ENCODE data around the gene LEKR1.
"Not testable (repeated sequence)": the region's sequence is repeated elsewhere in the genome, so short reads cannot be mapped to it uniquely, and the experiment has no call there.

The LEKR1 gene

GRCh38 chr3:156802821-156803606 is 23.1 kb upstream of the LEKR1 start:
- no peak overlapping the region for H3K4me3 ChIP-seq (ENCODE audit: low read length)
- DNase-seq (ENCODE audit: low read depth, low spot score): no peak

- H3K4me3 ChIP-seq (ENCODE audit: low read length): no peak overlapping the region
- no peak for DNase-seq (ENCODE audit: low read depth, low spot score)
These were observed 22.0 kb upstream of the LEKR1 start for GRCh38 chr3:156803952-156804741.

- no peak for DNase-seq (ENCODE audit: low read depth, low spot score)
- H3K4me3 ChIP-seq (ENCODE audit: low read length): no peak overlapping the region
These were observed 19.5 kb upstream of the LEKR1 start for GRCh38 chr3:156806698-156807097.

DNA sequence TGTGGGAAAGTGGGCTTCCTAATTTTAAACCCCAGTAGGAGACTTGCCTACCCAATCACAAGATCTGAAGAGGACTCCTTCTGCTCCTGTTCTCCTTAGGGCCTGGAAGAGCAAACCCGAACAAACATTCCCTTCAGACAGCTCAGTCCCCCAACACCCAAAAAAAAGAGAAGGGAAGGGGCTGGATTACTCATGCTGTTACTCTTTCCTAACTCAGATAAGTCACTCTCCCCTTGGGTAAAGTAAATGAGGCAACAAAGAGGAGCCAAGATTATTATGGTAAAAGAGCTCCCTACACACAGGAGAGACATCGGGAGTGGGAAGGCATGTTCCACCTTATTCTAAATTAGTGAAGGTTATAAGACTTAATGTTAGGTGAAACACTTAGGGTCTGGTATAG is 18.1 kb upstream of the LEKR1 start:
- H3K4me3 ChIP-seq (ENCODE audit: low read length): no peak overlapping the region
- no peak for DNase-seq (ENCODE audit: low read depth, low spot score)

DNA sequence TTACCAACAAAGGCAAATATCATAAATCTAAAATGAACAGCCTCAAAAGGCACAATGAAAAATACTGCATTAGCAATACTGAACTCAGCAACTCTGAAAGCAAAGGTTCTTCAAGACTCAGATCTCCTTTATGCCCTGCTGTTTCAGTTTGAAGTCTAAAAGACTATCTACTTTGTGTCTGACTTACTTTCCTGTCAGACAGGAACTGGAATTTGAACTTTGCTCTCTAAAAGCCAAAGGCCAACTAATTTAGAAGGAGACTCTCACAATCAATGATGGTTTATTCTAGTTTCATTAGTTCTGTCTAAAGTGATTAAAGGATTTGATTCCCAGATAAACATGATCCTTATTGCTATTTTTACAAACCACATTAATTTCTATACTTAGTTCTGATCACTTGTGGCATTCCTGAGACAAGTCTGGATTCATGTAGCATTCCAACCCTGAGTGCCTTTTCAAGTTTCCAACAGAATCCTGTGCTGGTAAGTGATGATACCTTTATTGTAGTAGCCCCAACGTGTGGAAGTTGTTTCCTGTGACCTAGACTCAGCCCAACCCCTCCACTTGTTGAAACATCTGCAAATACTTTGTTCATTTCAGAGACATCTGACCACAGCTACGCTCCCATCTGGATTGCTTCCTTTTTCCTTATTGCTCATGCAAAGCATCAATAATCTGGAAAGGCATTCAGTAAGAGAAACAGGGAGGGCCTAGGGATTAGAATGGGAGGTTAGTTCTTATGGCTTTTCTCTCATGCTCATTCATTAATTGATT is 14.9 kb upstream of the LEKR1 start:
- no peak for DNase-seq (ENCODE audit: low read depth, low spot score)
- H3K4me3 ChIP-seq (ENCODE audit: low read length): no peak overlapping the region

- DNase-seq (ENCODE audit: low read depth, low spot score): no peak
- H3K4me3 ChIP-seq (ENCODE audit: low read length): no peak overlapping the region
These were observed 13.4 kb upstream of the LEKR1 start for GRCh38 chr3:156812521-156813335.

GRCh38 chr3:156814295-156814694 is 11.9 kb upstream of the LEKR1 start:
- no peak for DNase-seq (ENCODE audit: low read depth, low spot score)
- H3K4me3 ChIP-seq (ENCODE audit: low read length): no peak overlapping the region

DNA sequence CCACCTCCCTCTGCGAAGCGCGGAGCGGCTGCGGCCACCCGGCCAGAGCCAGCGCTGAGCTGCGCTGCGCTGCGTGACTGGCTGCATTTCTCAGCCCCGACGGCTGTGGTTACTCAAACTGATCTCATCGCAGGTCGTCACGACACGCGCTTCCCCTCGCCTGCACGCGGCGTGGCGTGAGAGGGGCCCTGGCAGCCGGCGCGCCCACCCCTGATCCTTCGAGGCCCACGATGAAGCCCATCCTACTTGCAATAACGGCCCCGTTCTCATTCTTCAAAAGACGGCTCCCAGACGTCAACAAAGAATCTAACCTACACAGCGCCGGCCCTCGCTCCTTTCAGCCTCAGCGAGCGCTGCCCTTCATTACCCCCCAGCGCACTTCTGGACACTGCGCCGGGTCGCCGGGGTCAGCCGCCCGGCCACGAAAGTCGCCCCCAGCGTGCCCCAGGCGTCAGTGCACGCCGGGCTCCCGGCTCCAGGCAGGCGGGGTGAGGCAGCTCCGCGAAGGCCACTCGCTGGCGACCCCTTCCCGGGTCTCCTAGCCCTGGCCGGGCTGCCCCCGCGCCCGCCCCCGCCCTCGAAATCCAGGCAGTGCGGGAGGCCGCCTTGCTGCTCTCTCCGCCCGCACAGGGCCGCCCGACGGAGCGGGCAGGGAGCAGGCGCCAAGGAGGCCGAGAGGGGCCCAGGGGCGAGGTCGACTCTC is 9.9 kb upstream of the LEKR1 start:
- H3K4me3 ChIP-seq (ENCODE audit: low read length): no peak overlapping the region
- DNase-seq (ENCODE audit: low read depth, low spot score): no peak

DNA sequence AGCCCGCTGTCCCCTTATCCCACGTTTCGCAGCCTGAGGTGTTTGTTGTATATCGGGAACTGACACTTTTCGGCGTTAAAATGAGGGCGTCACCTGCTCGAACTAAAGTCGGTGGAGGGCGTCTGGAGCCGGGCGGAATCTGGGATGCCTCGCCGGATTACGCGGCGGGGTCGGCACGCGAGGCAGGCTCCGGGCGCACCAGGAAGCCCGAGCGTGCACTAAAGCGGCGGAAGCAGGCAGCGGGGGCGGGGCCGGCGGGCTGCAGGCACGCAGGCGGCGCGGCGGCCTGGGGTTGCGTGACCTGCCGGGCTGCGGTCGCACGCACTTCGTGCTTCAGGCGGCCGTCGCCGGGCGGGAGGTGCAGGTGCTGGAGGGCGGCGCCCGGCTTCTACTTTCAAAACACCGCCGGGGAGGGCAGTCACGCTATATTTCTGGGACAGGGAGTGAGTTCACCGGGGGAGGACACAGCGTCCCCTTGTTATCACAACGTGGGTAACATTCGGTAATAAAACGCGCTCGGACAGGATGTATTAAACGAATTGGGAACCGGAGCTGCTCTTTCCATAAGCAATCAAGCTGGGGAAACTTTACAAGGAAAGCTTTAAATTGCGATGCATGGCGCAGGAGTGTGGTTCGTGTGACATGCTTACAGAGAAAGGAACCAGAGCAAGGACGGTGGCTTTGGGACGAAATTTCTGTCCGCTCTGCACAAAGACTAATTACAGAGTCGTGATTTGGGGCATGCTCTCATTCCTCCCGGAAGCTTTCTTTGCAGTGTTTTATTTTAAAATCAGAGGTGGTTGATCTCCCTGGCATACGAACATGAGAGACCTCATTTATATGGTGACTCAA is 9.1 kb upstream of the LEKR1 start:
- DNase-seq (ENCODE audit: low read depth, low spot score): peak; percentile 25
- H3K4me3 ChIP-seq (ENCODE audit: low read length): peak overlapping the region; percentile 46

GRCh38 chr3:156817646-156818272 is 8.4 kb upstream of the LEKR1 start:
- H3K4me3 ChIP-seq (ENCODE audit: low read length): no peak overlapping the region

DNA sequence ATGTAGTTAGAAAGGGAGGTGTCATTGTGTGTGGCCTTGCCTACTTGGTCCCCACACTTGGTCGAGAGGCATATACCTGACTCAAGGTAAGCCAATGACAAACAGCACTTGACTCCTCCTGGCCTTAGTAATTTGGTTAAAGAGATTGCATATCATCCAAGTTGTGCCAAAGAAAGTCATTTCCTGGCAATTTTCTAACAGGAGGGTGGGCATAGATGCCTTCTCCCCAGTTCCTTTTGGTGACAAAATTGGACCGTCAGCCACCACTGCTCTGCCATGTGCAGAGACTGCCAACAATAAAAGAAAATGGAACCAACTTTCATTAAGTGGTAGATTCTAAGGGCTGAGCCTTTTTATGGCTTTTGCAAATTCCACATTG is 7.9 kb upstream of the LEKR1 start:
- no peak for DNase-seq (ENCODE audit: low read depth, low spot score)
- no peak overlapping the region for H3K4me3 ChIP-seq (ENCODE audit: low read length)

More at GRCh38 chr3:156817646-156818272, 8.4 kb upstream of the LEKR1 start:
- DNase-seq (ENCODE audit: low read depth, low spot score): no peak

- H3K4me3 ChIP-seq (ENCODE audit: low read length): no peak overlapping the region
- no peak for DNase-seq (ENCODE audit: low read depth, low spot score)
These were observed 7.3 kb upstream of the LEKR1 start for GRCh38 chr3:156818890-156819289.

GRCh38 chr3:156819842-156820691 is 6.1 kb upstream of the LEKR1 start:
- no peak for DNase-seq (ENCODE audit: low read depth, low spot score)
- H3K4me3 ChIP-seq (ENCODE audit: low read length): no peak overlapping the region

DNA sequence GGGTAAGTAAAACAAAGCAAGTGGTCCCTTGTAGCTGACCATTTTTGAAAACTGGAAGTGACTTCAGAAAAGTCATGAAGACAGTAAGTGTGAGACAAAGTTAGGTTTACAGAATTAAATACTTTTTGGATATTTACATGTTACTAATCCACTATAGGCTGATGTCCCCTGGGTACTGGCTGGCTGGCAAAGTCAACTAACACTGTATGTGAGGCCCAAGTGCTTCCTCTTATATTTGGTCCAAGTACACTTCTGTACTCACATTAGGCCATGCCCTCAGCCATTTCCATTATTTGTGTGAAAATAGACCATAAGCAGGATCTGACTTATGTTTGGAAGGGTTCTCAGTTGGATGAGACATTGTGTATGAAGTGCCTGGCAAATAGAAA is 5.5 kb upstream of the LEKR1 start:
- DNase-seq (ENCODE audit: low read depth, low spot score): no peak
- H3K4me3 ChIP-seq (ENCODE audit: low read length): no peak overlapping the region

GRCh38 chr3:156822626-156823260 is 3.4 kb upstream of the LEKR1 start:
- H3K4me3 ChIP-seq (ENCODE audit: low read length); DNase-seq (ENCODE audit: low read depth, low spot score): not testable (repeated sequence)

DNA sequence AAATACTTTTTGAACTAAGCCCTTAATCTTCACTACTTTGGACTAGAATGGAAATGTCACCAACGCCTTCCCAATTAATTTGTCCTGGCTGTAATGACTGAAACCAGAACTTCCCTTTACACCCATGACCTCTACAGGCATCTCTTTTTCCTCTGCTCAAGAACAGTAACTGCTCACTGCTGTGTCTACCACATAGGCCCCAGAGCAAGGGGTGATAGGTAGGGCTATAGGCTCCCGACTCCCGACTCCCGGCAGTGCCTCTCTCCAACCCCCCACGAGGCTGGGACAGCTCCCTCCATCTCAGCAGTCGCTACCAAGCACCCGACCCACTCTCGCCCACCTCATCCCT is 384 bp upstream of the LEKR1 start:
- H3K4me3 ChIP-seq (ENCODE audit: low read length): no peak overlapping the region
- no peak for DNase-seq (ENCODE audit: low read depth, low spot score)

All from Jurkat, Clone E6-1 (cell line).